ENCODE results near the gene SSBP4. TPM values are rescaled to one million over a fixed set of nuclear protein-coding genes. Genes with fewer than 3 reads are reported as not detected.

Gene SSBP4
- total RNA-seq, 1 experiment from 2014 or later = 164 TPM

GRCh38 chr19:18446145-18446810, 27.1 kb downstream of the SSBP4 start:
- Histone ChIP-seq H3K4me1 (ENCODE audit: control insufficient read depth in 1 of 2, insufficient read depth in 2 of 2, low read length in 2 of 2) (peaks cover 0 to under 1% of the 10 kb centered on the region in 2 experiments; a peak in 1 of 4 replicates), H3K36me3 (ENCODE audit: control insufficient read depth in 1 of 2, insufficient read depth in 2 of 2, low read length in 2 of 2) (peaks cover 4 to 41% of the 10 kb centered on the region in 2 experiments), H3K9ac (ENCODE audit: low read length) (no peak overlapping the region), H2AFZ (ENCODE audit: low read depth, low read length, poor library complexity, severe bottlenecking) (no peak overlapping the region), H4K20me1 (ENCODE audit: insufficient read depth) (no peaks in the 10 kb centered on the region), H3K9me3 (ENCODE audit: control insufficient read depth in 1 of 2, insufficient read depth in 1 of 2, low read depth in 1 of 2, low read length in 2 of 2) (no peaks in the 10 kb centered on the region), H3K27ac (ENCODE audit: low read depth, low read length) (no peak overlapping the region), H3K4me3 (replicated peaks in 1 of 2; ENCODE audit: low read depth in 1 of 2, low read length in 2 of 2) (no peak overlapping the region), H3K9me2 (ENCODE audit: insufficient read depth) (no peaks in the 10 kb centered on the region), H3K4me2 (ENCODE audit: low read length) (no peak overlapping the region), H3K79me2 (ENCODE audit: insufficient read depth, low read length) (no peaks in the 10 kb centered on the region; the same call in 1 of the 2 replicates), H3K27me3 (ENCODE audit: insufficient read depth, low read length) (no peaks in the 10 kb centered on the region)
- ChIA-PET POLR2A (no interaction called here), RAD21 (ENCODE audit: low non-redundant PET in 1 of 2, low total read pairs in 2 of 2, uncharacterized antibody in 2 of 2, unreplicated experiment in 2 of 2) (no interaction called here), CTCF (no interaction called here)
- ATAC-seq = no peak
- DNase-seq (ENCODE audit: low read depth, low spot score) = no peak
- no TSS peak for BruUV-seq (replicated peaks)
- TF ChIP-seq EZH2 (IDR thresholded peaks at IDR 0.05) (no peak), SRF (IDR thresholded peaks at IDR 0.05; ENCODE audit: low read depth) (no peak), JUND (IDR thresholded peaks at IDR 0.05) (no peak), ELF1 (IDR thresholded peaks at IDR 0.05; ENCODE audit: borderline replicate concordance, low read depth) (no peak), ZFX (IDR thresholded peaks at IDR 0.05) (no peak), YY1 (IDR thresholded peaks at IDR 0.05; ENCODE audit: extremely low read depth, insufficient replicate concordance, low read depth, low read length) (no peak), SP1 (IDR thresholded peaks at IDR 0.05; ENCODE audit: low read depth) (no peak), POLR2AphosphoS5 (IDR thresholded peaks at IDR 0.05; ENCODE audit: low read depth, low read length) (no peak), SIN3A (IDR thresholded peaks at IDR 0.05; ENCODE audit: low read depth) (no peak)
- TF ChIP-seq, protein P1, sequence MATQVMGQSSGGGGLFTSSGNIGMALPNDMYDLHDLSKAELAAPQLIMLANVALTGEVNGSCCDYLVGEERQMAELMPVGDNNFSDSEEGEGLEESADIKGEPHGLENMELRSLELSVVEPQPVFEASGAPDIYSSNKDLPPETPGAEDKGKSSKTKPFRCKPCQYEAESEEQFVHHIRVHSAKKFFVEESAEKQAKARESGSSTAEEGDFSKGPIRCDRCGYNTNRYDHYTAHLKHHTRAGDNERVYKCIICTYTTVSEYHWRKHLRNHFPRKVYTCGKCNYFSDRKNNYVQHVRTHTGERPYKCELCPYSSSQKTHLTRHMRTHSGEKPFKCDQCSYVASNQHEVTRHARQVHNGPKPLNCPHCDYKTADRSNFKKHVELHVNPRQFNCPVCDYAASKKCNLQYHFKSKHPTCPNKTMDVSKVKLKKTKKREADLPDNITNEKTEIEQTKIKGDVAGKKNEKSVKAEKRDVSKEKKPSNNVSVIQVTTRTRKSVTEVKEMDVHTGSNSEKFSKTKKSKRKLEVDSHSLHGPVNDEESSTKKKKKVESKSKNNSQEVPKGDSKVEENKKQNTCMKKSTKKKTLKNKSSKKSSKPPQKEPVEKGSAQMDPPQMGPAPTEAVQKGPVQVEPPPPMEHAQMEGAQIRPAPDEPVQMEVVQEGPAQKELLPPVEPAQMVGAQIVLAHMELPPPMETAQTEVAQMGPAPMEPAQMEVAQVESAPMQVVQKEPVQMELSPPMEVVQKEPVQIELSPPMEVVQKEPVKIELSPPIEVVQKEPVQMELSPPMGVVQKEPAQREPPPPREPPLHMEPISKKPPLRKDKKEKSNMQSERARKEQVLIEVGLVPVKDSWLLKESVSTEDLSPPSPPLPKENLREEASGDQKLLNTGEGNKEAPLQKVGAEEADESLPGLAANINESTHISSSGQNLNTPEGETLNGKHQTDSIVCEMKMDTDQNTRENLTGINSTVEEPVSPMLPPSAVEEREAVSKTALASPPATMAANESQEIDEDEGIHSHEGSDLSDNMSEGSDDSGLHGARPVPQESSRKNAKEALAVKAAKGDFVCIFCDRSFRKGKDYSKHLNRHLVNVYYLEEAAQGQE (IDR thresholded peaks at IDR 0.05; ENCODE audit: low read depth) = no peak
- intact Hi-C loops (cut with micrococcal nuclease) = no loop called here

Data from HCT116 (cell line).